WERI-Rb-1 (cell line): ENCODE data around the gene FUT2.

ENCODE experiments used
- DNase-seq: peaks from one replicate; pipeline ENCODE4 v3.0.0-alpha.2; 2020
- H3K27ac ChIP-seq: fragments of 250-450 bp; sonication (Bioruptor Pico); 2 replicates; pipeline ENCODE4 v1.5.1; 2020; ENCODE audit warnings: mild to moderate bottlenecking, moderate library complexity
- H3K27me3 ChIP-seq: fragments of 250-450 bp; sonication (Bioruptor Pico); 2 replicates; pipeline ENCODE4 v1.5.1; 2021; ENCODE audit warnings: mild to moderate bottlenecking, low read depth, moderate library complexity; ENCODE audit not compliant: insufficient read depth, severe bottlenecking
- H3K36me3 ChIP-seq: fragments of 250-450 bp; sonication (Bioruptor Pico); 2 replicates; pipeline ENCODE4 v1.5.1; 2020; ENCODE audit warnings: mild to moderate bottlenecking, moderate library complexity
- H3K4me3 ChIP-seq: 2 replicates; pipeline ENCODE4 v1.5.1; 2011; ENCODE audit warnings: low read depth, mild to moderate bottlenecking, control low read depth, low read length
- H3K9me3 ChIP-seq: fragments of 250-450 bp; sonication (Bioruptor Pico); 2 replicates; pipeline ENCODE4 v1.5.1; 2021; ENCODE audit warnings: mild to moderate bottlenecking, moderate library complexity; ENCODE audit not compliant: severe bottlenecking
- TF ChIP-seq, protein P1 (sequence below): IDR thresholded peaks from 2 replicates; pipeline ENCODE4 v1.5.1; 2011; ENCODE audit warnings: low read depth, mild to moderate bottlenecking, control low read depth, inconsistent platforms, low read length

The FUT2 gene

DNA sequence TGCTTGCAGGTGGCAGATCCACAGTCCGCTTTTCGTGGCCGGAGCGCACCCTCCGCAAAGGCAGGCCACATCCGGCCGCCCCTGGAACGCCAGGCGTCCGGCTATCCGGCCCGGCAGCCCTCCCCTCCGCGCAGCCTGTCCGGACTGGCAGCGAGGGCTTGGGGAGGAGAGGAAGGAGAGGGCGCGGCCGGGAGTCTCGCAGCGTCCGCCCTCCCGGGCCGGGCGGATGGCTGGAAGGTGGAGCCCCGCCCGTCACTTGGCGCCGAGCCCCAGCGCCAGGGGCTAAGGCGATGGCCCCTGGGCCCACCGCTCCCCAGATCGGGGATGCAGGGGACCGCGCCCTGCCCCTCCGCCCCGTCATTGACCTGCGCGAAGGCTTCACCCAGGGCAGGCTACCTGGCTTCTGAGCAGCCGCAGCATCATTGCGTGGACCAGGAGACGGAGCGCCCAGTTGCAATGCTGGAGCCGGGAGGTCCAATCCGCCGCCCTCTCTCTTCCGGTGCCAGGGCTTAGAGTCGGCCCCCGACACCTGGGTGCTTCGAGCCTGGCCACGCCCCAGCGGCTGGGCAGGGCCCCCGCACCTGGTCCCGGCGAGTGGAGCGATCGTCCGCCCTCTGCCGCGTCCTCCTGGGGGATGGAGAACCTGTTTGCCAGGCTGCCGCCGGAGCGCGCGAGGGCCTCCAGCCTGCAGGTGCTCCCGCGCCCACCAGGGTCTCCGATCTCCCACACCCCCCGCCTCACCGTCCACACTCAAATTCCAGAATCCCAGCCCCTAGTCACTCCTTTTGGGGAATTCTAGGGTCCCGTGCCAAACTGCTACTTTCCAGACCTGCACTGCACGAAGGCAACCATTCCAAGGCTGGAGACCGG, 57.0 kb downstream of the FUT2 start, which contains the start of gene FUT1:
TSS of gene FUT1 (minus strand) at position 146 of the 870 bp plus-strand sequence. CDS start 1,360 bp downstream, outside the sequence.
- DNase-seq: peak; percentile 70
- TF ChIP-seq, protein P1, sequence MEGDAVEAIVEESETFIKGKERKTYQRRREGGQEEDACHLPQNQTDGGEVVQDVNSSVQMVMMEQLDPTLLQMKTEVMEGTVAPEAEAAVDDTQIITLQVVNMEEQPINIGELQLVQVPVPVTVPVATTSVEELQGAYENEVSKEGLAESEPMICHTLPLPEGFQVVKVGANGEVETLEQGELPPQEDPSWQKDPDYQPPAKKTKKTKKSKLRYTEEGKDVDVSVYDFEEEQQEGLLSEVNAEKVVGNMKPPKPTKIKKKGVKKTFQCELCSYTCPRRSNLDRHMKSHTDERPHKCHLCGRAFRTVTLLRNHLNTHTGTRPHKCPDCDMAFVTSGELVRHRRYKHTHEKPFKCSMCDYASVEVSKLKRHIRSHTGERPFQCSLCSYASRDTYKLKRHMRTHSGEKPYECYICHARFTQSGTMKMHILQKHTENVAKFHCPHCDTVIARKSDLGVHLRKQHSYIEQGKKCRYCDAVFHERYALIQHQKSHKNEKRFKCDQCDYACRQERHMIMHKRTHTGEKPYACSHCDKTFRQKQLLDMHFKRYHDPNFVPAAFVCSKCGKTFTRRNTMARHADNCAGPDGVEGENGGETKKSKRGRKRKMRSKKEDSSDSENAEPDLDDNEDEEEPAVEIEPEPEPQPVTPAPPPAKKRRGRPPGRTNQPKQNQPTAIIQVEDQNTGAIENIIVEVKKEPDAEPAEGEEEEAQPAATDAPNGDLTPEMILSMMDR: no peak
- Histone ChIP-seq H3K9me3 (peaks cover 2% of the 10 kb centered on the region), H3K27me3 (no peaks in the 10 kb centered on the region), H3K36me3 (no peaks in the 10 kb centered on the region), H3K27ac (no peak within 1 kb of the TSS), H3K4me3 (peak within 1 kb of the TSS; percentile 43)

DNA sequence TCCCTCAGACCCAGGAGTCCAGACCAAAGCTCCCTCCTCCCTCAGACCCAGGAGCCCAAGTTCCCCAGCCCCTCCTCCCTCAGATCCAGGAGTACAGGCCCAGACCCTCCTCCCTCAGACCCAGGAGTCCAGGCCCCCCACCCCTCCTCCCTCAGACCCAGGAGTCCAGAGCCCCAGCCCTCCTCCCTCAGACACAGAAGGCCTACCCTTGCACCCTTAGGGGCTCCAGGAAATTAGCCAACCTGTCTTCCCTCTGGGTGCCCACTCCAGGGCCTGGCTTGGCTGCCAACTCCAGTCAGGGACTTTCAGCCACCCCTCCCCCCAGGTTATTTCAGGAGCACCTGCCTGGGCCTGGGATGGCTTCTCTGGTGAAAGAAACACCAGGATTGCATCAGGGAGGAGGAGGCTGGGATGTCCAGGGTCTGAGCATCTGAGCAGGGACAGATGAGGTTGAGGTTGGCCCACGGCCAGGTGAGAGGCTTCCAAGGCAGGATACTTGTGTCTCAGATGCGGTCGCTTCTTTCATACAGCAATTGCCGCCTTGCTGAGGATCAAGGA, 59.4 kb downstream of the FUT2 start, which contains the start of gene FGF21:
TSS of gene FGF21 (plus strand) at position 441 of the 558 bp plus-strand sequence. CDS start 713 bp downstream, outside the sequence.
- Histone ChIP-seq H3K36me3 (no peaks in the 10 kb centered on the region), H3K9me3 (peaks cover 2% of the 10 kb centered on the region), H3K4me3 (no peak within 1 kb of the TSS), H3K27ac (no peak within 1 kb of the TSS), H3K27me3 (no peaks in the 10 kb centered on the region)
- DNase-seq: no peak
- TF ChIP-seq, protein P1: no peak
